GM12864 (cell line): ENCODE data around the gene MET.

Experiments used
- DNase-seq: peaks from one replicate; pipeline ENCODE4 v3.0.0-alpha.2; 2011; ENCODE audit warnings: low read depth
- H3K4me3 ChIP-seq: 2 replicates; pipeline ENCODE4 v1.5.1; 2011; ENCODE audit warnings: mild to moderate bottlenecking, low read depth, low read length, control low read depth
- CTCF ChIP-seq: IDR thresholded peaks from 2 replicates; pipeline ENCODE4 v1.5.1; 2011; ENCODE audit warnings: low read depth, mild to moderate bottlenecking, moderate library complexity, low read length, control low read depth, inconsistent platforms; ENCODE audit errors: missing control alignments

The MET gene

GRCh38 chr7:116800594-116800993 is 128.6 kb downstream of the MET start:
- TF ChIP-seq CTCF = no peak
- no peak overlapping the region for H3K4me3 ChIP-seq
- no peak for DNase-seq

DNA sequence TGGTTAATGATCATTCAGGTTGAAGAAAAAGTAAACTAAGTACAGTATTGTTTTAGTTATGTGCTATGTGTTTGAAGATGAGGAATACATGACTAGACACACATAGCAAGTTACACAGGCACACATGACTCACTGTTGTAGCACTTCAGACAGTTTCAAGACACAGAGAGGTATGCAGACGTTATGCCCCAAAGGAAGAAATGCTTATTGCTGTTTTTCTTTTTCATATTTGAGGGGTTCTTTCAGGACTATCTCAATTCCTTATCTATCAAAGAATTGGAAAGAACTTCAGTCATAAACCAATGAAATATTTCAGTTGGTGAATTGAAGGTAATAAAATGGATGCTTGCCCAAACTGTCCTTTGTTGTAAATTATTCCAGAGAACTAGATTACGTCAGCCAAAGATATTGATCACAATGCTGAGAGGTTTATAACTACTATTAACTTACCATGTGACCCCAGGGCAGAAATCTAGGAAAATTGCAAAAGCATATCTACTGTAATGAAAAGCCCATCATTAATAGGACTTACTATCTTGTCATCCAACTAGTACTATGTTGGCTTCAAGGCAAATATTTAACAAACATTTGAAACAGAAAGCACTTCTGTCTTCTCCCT is 129.2 kb downstream of the MET start:
- DNase-seq = no peak
- TF ChIP-seq CTCF = no peak
- no peak overlapping the region for H3K4me3 ChIP-seq

GRCh38 chr7:116802144-116802745 is 130.2 kb downstream of the MET start:
- DNase-seq = no peak
- no peak overlapping the region for H3K4me3 ChIP-seq

GRCh38 chr7:116802746-116803152 is 130.8 kb downstream of the MET start:
- peak; percentile 52 for TF ChIP-seq CTCF
- no peak overlapping the region for H3K4me3 ChIP-seq
- peak; percentile 7 for DNase-seq

More at GRCh38 chr7:116802144-116802745, 130.2 kb downstream of the MET start:
- TF ChIP-seq CTCF = no peak

- TF ChIP-seq CTCF = no peak
- H3K4me3 ChIP-seq = no peak overlapping the region
- no peak for DNase-seq
Measured at GRCh38 chr7:116804471-116804870, 132.5 kb downstream of the MET start.

DNA sequence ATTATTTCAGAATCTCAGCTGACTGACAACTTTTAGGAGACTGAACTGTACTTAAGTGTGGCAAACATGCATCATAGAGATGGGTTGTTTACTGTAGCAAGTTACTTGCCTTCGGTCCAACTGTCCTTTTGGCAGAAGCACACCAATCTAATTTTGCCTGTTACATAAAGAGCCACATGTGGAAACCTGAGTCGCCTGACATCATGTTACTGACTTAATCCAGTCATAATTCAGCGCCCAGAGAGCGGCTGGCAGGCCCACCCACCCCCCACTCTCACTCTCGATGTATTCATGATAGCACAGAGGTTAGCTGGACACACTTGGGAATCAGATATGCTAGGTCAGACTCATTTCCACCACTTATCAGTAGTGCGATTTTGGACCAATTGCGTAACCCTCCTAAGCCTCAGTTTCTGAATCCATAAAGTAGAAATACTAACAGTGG is 133.1 kb downstream of the MET start:
- TF ChIP-seq CTCF = no peak
- H3K4me3 ChIP-seq = no peak overlapping the region
- DNase-seq = no peak
